IPS DF 4.7 (cell line): Measurements from ENCODE around the gene STK32C.

Experiments
- DNase-seq: peaks from one replicate; pipeline ENCODE4 v3.0.0-alpha.2; 2013; ENCODE audit warnings: low spot score; ENCODE audit errors: extremely low read depth

STK32C gene

GRCh38 chr10:132185601-132186487 lies 121.9 kb downstream of the STK32C start:
- no peak for DNase-seq

- no peak for DNase-seq
Observed at GRCh38 chr10:132184816-132185593, 122.7 kb downstream of the STK32C start.

GRCh38 chr10:132183046-132183445 lies 124.7 kb downstream of the STK32C start:
- DNase-seq = no peak

- DNase-seq = no peak
Observed at GRCh38 chr10:132182591-132182990, 125.2 kb downstream of the STK32C start.

- DNase-seq = no peak
Observed at GRCh38 chr10:132181691-132182425, 125.9 kb downstream of the STK32C start.

- DNase-seq = no peak
Observed at GRCh38 chr10:132180736-132181135, 127.0 kb downstream of the STK32C start.

- no peak for DNase-seq
Observed at GRCh38 chr10:132179551-132180392, 128.0 kb downstream of the STK32C start.

GRCh38 chr10:132178672-132179545 lies 128.8 kb downstream of the STK32C start:
- no peak for DNase-seq

- DNase-seq = no peak
Observed at GRCh38 chr10:132178046-132178445, 129.7 kb downstream of the STK32C start.

GRCh38 chr10:132176623-132177500 lies 130.9 kb downstream of the STK32C start:
- DNase-seq = no peak

- no peak for DNase-seq
Observed at GRCh38 chr10:132175907-132176581, 131.7 kb downstream of the STK32C start.

GRCh38 chr10:132175408-132175807 lies 132.3 kb downstream of the STK32C start:
- DNase-seq = no peak

- no peak for DNase-seq
Observed at GRCh38 chr10:132174237-132174636, 133.5 kb downstream of the STK32C start.

GRCh38 chr10:132173185-132173584 lies 134.6 kb downstream of the STK32C start:
- no peak for DNase-seq

GRCh38 chr10:132172091-132173066 lies 135.4 kb downstream of the STK32C start:
- no peak for DNase-seq

- DNase-seq = no peak
Observed at GRCh38 chr10:132170561-132171361, 137.0 kb downstream of the STK32C start.
